Left lung (tissue), 10 donors: ENCODE results near the gene HK1. TPM values are rescaled to one million over a fixed set of nuclear protein-coding genes. Genes with fewer than 3 reads are reported as not detected.
A peak's percentile ranks its signal among the peaks of the same experiment; 100 is the strongest.

ENCODE experiments used
- ATAC-seq: fragments of 200-7000 bp; cut with Tn5 transposase; one replicate; pipeline ENCODE4 v1.9.1; 2020; ENCODE audit warnings: moderate library complexity
- DNase-seq, 4 donors: peaks; one replicate each; pipeline ENCODE4 v3.0.0-alpha.2; 2013 to 2020
- H3K27ac ChIP-seq, 2 donors: fragments of 200-600 bp; sonication (generic) in 1 of 2; one replicate each; pipeline versions ENCODE4 v1.5.0 to v1.8.0; 2020 to 2021
- H3K27me3 ChIP-seq, 2 donors: fragments of 200-600 bp; sonication (generic) in 1 of 2; one replicate each; pipeline versions ENCODE4 v1.5.0 to v1.8.0; 2020 to 2021
- H3K36me3 ChIP-seq, 2 donors: fragments of 200-600 bp; sonication (generic) in 1 of 2; one replicate each; pipeline versions ENCODE4 v1.5.0 to v1.8.0; 2020 to 2021
- H3K4me1 ChIP-seq, 2 donors: fragments of 200-600 bp; one replicate each; pipeline ENCODE4 v1.8.0; 2021
- H3K4me3 ChIP-seq, 2 donors: fragments of 200-600 bp; sonication (generic) in 1 of 2; one replicate each; pipeline versions ENCODE4 v1.5.0 to v1.8.0; 2020 to 2021; ENCODE audit warnings: mild to moderate bottlenecking in 1 of 2
- H3K9me3 ChIP-seq, 2 donors: fragments of 200-600 bp; sonication (generic) in 1 of 2; one replicate each; pipeline versions ENCODE4 v1.5.0 to v1.8.0; 2020 to 2021
- intact Hi-C, 2 donors: fragments of 100-400 bp; cut with DNase I; formaldehyde crosslinking; loops; one replicate each; pipeline versions ENCODE4 v1.11.2 to v1.14.2; 2022
- polyA plus RNA-seq, 6 donors: library from polyadenylated mRNA; unstranded; fragments of 120-200 nt; gene quantifications; one replicate each; pipeline ENCODE4 v1.2.1, GENCODE V29; 2013; ENCODE audit not compliant: insufficient read length in 6 of 6
- total RNA-seq, 2 donors: library from RNA; stranded (reverse); fragmentation: NEBNext Ultra II Directional; extraction: Animal tissue kit (Norgen Biotek cat#: 25700); gene quantifications; one replicate each; pipeline ENCODE4 v1.2.1, GENCODE V29; 2021
- TF ChIP-seq, protein P1 (sequence below), 2 donors: fragments of 200-600 bp; sonication (generic) in 1 of 2; IDR thresholded peaks; one replicate each; pipeline versions ENCODE4 v1.5.0 to v1.8.0; 2021; ENCODE audit warnings: antibody characterized with exemption in 2 of 2
- donor health status: DM: no; HTN: yes; CAD: no.
- donor health status: DM: no; HTN: no; CAD: no.

The HK1 gene
- total and polyA plus RNA-seq, 8 donors = 51.5 to 126 (median 57.8) TPM

DNA sequence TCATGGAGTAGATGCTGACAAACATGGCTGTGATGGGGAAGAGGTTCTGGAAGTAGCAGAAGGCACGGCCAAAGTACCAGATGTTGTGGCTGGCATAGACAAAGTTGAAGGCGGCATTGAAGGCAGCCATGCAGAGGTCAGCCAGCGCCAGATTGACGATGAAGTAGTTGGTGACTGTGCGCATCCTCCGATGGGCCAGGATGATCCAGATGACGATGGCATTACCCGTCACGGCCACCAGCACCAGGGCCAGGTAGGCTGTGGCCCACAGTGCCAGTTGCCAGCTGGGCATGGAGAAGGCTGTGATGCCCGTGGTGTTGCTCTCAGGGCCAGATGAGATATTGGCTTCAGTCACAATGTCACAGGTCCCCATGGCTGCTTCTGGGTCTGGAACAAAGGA is 137.7 kb downstream of the HK1 start:
- no peaks in the 10 kb centered on the region for H3K9me3 ChIP-seq

DNA sequence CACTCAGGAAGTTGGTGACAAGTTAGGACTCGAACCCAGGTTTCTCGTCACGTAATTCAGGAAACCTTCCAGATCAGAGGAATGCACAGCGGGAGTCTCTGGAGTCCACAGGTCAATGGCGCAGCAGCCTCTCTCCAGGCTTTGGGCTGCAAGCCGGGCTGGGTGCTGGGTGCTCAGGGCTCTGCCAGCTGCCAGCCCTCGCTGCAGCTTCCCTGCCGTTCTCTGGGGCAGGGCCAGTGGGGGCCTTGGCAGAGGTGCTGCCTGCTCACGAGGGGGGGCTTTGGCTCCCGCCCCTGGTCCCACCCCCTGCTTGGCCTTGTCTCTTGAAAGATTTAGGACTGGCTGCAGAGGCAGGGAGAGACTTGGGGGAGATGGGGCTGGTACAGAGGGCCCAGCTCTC is 138.4 kb downstream of the HK1 start, which contains the start of gene TACR2:
TACR2 (minus strand) TSS at position 224 of the 400 bp plus-strand sequence. CDS start 595 bp downstream, outside the sequence.
- no peak within 1 kb of the TSS for H3K27ac ChIP-seq
- DNase-seq (no peak), ATAC-seq (no peak)
- H3K9me3 ChIP-seq = no peaks in the 10 kb centered on the region
- no peaks in the 10 kb centered on the region for H3K27me3 ChIP-seq
- H3K36me3 ChIP-seq = no peaks in the 10 kb centered on the region
- intact Hi-C loops = loop anchor here (10.0 kb wide), 2 partner anchors 88 to 218 kb away; partner anchors contain the start of gene FAM241B (in 1 of the 2)
- H3K4me1 ChIP-seq = peaks cover 0 to 10% of the 10 kb centered on the region in 2 donors
- TF ChIP-seq, protein P1, sequence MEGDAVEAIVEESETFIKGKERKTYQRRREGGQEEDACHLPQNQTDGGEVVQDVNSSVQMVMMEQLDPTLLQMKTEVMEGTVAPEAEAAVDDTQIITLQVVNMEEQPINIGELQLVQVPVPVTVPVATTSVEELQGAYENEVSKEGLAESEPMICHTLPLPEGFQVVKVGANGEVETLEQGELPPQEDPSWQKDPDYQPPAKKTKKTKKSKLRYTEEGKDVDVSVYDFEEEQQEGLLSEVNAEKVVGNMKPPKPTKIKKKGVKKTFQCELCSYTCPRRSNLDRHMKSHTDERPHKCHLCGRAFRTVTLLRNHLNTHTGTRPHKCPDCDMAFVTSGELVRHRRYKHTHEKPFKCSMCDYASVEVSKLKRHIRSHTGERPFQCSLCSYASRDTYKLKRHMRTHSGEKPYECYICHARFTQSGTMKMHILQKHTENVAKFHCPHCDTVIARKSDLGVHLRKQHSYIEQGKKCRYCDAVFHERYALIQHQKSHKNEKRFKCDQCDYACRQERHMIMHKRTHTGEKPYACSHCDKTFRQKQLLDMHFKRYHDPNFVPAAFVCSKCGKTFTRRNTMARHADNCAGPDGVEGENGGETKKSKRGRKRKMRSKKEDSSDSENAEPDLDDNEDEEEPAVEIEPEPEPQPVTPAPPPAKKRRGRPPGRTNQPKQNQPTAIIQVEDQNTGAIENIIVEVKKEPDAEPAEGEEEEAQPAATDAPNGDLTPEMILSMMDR (IDR thresholded peaks at IDR 0.05) = no peak
- H3K4me3 ChIP-seq = no peak within 1 kb of the TSS

More for the DNA sequence above, 137.7 kb downstream of the HK1 start:
- no peaks in the 10 kb centered on the region for H3K36me3 ChIP-seq
- no peak overlapping the region for H3K27ac ChIP-seq
- DNase-seq = peak in 1 of 4 donors; percentile 26
- intact Hi-C loops = loop anchor here (10.0 kb wide), 2 partner anchors 89 to 219 kb away; partner anchors contain the start of gene FAM241B (in 1 of the 2)
- H3K27me3 ChIP-seq = no peaks in the 10 kb centered on the region
- ATAC-seq = no peak
- H3K4me1 ChIP-seq = peaks cover 0 to 5% of the 10 kb centered on the region in 2 donors
- no peak overlapping the region for H3K4me3 ChIP-seq
- TF ChIP-seq, protein P1 (IDR thresholded peaks at IDR 0.05) = no peak

DNA sequence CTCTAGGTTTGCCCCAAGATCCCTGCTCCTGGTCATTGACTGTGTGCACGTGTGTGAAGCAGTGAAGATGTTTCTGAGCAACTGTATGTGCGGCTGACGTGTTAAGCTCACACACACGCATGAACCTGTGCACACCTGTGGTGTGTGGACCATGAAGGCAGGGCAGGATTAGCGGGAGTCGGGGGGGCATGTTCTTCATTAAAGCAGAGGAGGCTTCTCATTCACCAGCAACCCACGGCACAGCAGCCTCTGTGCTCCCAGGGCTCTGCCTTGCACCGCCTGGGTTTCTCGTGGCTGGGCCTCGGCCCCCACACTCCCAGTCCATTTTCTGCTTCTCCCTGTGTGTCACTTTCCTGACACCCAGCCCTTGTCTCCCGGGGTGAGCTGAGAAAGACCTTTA is 139.2 kb downstream of the HK1 start:
- TF ChIP-seq, protein P1 (IDR thresholded peaks at IDR 0.05) = no peak
- intact Hi-C loops = loop anchor here (10.0 kb wide), 2 partner anchors 87 to 217 kb away; partner anchors contain the start of gene FAM241B (in 1 of the 2)
- Histone ChIP-seq H3K4me3 (no peak overlapping the region), H3K4me1 (peaks cover 0 to 17% of the 10 kb centered on the region in 2 donors), H3K36me3 (no peaks in the 10 kb centered on the region), H3K27me3 (no peaks in the 10 kb centered on the region), H3K27ac (no peak overlapping the region), H3K9me3 (no peaks in the 10 kb centered on the region)
- ATAC-seq = no peak
- no peak for DNase-seq

DNA sequence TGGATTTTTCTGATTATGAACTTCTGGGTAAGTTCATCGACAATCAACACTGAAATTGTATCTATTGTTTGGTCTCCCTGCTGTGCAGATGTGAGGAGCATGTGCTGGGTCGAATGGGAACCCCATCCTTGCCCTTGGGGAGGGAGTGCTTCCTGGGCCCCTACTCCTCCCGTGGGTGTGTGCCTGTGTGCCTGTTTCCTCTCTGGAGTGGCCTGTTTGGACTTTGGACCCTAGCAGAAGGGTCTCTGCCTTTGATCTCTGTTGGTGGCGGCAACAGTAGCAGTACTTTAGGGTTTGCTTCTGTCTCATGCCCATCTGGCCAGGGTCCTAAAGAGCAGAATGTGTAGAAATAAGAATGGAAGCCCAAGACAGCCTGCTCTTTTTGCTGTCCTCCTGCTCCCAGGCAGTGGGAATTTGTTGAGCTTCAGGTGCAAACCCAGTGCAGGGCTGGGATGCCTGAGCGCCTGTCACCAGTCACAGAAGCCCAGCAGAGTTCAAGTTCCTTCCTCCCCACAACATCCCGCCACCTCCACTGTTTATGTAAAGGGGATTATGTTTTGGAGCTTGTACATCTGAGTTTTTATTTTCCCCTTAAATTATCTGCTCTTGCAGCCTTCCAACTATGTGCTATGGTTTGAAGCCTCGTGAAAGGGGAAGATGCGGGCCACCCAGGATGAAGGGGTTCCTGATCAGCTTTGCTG is 139.9 kb downstream of the HK1 start:
- Histone ChIP-seq H3K4me1 (peaks cover 0 to 15% of the 10 kb centered on the region in 2 donors), H3K27me3 (no peaks in the 10 kb centered on the region), H3K4me3 (no peak overlapping the region), H3K36me3 (no peaks in the 10 kb centered on the region), H3K27ac (no peak overlapping the region), H3K9me3 (no peaks in the 10 kb centered on the region)
- intact Hi-C loops = loop anchor here (10.0 kb wide), 2 partner anchors 87 to 217 kb away; partner anchors contain the start of gene FAM241B (in 1 of the 2)
- ATAC-seq (no peak), DNase-seq (peak in 1 of 4 donors; percentile 19)
- TF ChIP-seq, protein P1 (IDR thresholded peaks at IDR 0.05) = no peak

DNA sequence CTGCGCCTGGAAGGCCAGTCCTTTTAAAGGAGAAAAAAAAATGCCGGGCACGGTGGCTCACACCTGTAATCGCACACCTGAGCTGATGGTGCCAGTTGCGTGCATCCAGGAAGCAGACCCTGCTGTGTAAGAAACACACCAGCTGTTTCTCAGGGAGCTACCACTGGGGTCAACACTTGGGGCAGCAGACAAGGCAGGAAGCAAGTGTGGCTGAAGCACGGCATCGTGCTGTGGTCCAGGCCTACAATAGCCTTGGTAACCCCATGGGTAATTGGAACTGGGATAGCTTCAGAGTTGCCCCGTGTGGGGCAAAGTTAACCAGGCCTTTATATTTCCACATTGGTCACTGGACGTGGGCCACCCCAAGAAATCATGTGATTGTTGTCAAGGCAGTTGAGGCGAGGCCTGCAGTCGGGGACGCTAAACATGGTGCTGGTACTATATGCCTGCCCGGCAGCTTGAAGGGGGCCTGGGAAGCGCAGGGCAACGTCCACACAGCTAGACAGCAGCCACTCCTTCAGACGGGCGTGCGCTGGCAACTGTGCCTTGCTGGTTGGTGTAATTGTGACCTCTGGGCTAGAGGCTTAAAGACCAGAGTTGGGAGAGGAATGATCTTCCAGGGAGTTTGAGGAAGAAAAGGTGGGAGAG is 140.9 kb downstream of the HK1 start:
- no peak overlapping the region for H3K4me3 ChIP-seq
- TF ChIP-seq, protein P1 (IDR thresholded peaks at IDR 0.05) = no peak
- intact Hi-C loops = loop anchor here (10.0 kb wide), 2 partner anchors 86 to 216 kb away; partner anchors contain the start of gene FAM241B (in 1 of the 2)
- ATAC-seq (no peak), DNase-seq (peak in 1 of 4 donors; percentile 24)
- no peaks in the 10 kb centered on the region for H3K27me3 ChIP-seq
- H3K9me3 ChIP-seq = no peaks in the 10 kb centered on the region
- no peak overlapping the region for H3K27ac ChIP-seq
- no peaks in the 10 kb centered on the region for H3K36me3 ChIP-seq
- peaks cover 0 to 12% of the 10 kb centered on the region in 2 donors for H3K4me1 ChIP-seq
